Measurements from ENCODE around the gene MAP3K4. TPM values are rescaled to one million over a fixed set of nuclear protein-coding genes. Genes with fewer than 3 reads are reported as not detected.

MAP3K4 gene
- total RNA-seq, result 26.5 and 33.5 TPM in 2 replicates

DNA sequence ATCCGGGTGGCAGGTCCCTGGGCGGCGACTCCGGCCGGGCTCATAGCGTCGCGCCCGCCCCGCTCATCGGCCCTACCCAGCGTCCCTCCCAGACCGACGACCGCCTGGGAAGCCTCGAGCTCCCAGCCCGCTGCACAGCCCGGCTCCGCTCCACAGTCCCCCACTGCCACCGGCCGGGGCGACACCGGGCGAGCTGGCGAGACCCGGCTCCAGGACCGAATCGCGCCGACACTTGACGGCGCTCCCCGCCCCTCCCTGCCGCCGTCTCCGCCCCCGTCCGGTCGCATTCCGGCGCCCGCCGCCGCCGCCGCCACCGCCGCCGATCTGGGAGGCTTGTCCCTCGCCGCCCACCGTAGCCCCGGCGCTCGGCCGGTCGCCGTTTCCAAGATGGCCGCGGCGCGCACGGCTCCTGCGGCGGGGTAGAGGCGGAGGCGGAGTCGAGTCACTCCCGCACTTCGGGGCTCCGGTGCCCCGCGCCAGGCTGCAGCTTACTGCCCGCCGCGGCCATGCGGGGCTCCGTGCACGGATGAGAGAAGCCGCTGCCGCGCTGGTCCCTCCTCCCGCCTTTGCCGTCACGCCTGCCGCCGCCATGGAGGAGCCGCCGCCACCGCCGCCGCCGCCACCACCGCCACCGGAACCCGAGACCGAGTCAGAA, at the start of gene MAP3K4:
MAP3K4 (plus strand) TSS at position 364 of the 655 bp plus-strand sequence; CDS start at position 527, 163 bp downstream.
- DNase-seq, result peak; percentile 93

DNA sequence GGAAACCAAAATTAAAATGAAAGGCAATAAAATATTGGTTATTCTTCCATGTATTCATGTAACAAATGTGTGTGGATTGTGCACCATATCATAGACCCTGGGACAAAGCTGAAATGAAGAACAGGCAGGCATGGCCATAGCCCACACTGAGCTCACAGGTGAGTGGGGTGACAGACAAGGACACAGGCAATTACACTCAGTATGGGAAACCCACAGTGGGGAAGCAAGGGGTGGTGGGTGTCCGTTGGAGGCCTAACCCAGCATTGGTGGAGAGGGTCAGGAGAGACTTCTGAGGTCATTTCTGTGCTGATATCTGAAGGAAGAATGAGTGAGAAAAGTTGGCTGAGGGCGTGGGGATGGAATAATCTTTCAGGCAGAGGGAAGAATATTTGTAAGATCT, 47.6 kb upstream of the MAP3K4 start:
- no peak for DNase-seq

DNA sequence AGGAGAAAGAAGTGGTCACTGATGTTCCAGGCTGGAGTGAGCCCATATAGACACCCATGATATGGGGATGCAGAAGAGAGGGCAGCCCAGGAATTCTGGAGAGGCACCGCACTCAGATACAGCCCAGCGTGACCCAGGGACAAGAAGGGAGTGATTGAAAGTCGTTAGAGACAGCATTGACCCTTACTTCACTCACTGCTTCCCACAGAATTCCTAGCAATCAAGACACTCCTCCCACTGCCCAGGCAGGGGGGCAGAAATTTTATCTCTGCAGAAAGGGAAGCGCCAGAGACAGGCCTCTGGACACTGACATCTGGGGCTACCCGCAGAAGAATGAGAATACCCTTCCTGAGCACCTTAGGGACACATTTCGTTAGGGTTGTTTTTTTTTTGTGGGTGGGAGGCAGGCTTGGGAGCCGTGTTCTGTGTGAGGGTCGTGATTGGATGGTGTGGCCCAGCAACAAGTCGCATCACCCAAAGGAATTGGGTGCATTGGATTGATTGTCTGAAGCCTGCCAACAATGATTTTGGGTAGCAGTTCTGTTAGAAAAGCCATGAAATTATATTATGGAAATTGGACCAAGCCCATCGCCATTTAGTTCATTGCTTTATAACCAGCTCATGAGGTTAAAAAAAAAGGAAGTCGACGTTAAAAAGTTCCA, 45.9 kb upstream of the MAP3K4 start:
- no peak for DNase-seq

DNA sequence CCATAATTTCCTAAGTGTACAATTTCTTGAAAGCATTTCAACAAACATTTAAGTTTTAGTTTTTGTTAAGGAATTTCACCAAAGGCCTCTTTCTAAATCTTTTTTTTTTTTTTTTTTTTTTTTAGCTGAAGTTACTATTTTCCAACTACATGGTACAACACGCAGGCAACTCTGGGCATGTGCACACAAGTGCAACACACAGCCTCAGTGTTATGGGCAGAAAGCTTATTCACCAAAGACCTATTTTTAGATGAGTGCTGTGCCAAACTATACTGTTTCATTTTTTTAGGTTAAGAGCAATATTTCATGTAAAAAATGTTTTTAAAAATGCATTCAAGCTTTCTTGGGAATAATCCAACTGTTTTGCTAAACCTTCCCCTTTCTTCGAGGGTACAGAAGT, 42.0 kb upstream of the MAP3K4 start:
- no peak for DNase-seq

DNA sequence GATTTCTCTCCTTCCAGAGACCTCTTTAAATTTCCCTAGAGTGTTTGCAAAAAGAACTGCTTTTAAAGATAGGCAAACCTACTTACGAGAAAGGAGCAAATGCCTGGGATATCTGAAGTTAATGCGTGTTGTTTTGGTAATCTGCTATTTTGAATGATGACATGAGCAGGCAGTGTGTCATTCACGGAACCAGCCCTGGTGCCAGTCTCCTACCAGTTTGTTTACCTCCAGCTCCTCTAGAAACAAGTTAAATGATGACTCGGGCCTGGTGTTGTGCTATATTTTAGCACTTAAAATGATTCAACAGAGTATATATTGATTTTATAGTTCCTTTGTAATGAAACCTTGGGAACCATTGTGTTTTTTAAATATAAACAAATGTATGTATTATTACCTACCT, 41.1 kb upstream of the MAP3K4 start:
- peak; percentile 46 for DNase-seq

GRCh38 chr6:160951187-160952030, 40.2 kb upstream of the MAP3K4 start:
- no peak for DNase-seq

DNA sequence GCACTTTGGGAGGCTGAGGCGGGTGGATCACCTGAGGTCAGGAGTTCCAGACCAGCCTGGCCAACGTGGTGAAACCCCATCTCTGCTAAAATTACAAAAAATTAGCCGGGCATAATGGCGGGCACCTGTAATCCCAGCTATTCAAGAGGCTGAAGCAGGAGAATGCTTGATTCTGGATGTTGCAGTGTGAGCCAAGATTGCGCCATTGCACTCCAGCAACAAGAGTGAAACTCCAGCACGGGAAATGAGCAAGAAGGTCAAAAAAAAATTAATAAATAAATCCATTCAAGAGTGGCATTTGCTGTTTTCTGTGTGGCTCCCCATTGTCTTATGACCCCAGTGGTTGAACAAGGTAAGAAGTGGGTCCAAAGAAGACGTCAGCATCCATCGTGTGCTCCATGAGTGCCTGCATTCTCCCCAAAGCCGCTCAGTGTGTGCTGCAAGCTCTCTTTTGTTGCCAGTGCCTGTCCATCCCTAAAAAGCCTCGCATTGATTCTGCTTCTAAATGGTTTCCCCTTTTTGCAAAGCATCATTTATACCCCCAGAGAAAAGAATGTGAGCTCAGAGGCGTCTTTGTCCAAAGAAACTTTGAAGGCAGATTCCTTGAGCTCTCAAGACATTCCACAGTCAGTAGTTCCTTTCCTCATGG, 38.8 kb upstream of the MAP3K4 start:
- DNase-seq, result no peak

DNA sequence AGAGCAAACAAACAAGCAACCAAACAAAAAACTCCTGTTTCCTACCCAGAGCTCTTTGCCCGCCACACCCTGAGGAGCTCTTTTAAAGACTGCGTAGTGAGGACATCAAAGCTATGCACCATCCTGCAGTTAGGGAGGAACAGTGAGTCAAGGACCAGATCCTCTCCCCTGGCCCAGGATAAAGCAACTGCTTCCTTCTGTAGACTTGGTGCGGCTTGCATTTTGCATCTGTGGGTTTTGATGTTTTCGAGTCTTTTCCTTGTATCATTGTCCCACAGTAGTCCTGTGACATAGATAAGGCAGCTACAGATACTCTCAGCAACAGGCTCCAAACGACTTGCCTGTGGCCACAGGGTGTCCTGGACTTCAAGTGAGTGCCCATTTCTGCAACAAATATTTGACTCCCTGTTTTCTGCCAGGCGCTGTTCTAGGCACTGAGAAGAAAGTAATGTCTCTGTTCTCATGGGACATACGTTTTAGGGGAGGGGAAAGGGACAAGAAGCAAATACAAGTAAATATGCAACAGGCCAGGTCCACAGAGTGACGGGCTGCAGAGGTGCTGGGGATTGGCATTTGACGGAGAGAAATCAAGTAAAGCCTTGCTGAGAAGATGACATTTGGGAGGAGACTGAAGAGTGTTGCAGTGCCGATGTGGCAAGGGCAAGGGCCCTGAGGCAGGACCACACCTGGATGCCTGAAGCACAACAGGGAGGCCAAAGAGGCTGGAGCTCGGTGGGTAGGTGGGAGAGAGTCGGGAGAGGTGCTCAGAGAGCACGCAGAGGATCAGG, 35.9 kb upstream of the MAP3K4 start:
- no peak for DNase-seq

DNA sequence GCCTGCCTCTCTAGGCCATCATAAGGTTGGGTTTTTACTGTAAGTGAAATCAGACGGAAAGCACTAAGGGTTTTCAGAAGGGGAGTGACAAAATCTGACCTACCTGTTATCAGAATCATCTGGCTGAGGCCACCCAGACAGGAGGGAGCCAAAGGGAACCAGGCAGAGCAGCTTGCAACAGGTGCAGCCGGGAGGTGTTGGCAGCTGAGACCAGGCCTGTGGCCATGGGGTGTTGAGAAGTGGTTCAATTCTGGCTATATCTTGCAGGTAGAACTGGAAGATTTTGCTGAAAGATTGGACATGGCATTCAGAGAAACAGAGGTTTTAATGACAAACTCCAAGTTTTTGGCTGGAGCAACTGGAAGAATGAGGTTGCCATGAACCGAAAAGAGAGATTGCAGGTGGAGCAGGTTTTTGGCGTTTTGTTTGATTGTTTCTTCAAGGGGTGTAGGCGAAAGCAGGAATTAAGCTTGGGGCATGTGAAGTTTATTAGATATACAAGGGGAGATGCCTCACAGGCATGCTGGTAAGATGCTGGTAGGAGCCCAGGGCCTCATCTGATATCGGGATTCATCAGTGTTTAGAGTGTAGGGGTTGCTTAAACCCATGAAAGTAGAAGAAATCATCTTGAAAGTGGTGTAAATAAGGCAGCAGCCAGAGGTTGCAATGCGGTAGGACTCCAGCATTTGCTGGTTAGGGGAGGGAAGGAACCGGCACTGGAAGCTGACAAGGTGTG, 35.1 kb upstream of the MAP3K4 start:
- DNase-seq, result no peak

DNA sequence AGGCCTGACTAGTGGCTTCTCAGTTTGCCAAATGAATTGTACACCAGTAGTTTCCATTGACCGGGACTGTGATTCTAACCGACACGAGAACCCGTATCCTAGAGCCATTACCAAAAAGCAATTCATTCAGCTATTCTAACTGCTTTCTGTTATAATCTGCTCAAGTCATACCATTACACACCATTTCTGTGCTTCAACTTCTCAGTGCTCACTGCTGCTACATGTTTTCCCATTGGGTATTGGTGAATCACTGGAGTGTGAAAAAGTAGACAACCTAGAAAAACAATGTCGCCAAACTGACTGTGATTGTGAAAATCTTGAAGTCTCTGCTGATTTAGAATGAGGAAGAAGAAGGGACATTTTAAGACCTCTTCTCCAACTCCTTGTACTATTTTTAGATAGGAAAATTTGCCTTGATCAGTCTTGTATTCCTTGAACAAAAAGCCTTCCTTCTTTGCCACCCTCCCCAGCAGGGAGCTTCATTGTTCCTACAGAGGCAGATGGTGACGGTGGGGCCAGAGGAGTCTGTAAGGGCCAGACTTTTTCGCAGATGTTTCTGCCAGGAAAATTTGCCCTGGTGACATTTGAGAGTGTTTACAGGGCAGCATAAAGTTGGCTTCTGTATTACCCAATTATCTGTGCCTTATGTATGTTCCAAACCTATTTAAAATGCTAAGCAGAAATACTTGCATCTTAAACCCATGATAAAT, 31.7 kb upstream of the MAP3K4 start:
- DNase-seq, result no peak

- no peak for DNase-seq
These were observed 30.7 kb upstream of the MAP3K4 start for GRCh38 chr6:160960839-160961238.

GRCh38 chr6:160962835-160963623, 28.5 kb upstream of the MAP3K4 start:
- DNase-seq, result no peak

- DNase-seq, result no peak
These were observed 27.9 kb upstream of the MAP3K4 start for GRCh38 chr6:160963651-160964050.

DNA sequence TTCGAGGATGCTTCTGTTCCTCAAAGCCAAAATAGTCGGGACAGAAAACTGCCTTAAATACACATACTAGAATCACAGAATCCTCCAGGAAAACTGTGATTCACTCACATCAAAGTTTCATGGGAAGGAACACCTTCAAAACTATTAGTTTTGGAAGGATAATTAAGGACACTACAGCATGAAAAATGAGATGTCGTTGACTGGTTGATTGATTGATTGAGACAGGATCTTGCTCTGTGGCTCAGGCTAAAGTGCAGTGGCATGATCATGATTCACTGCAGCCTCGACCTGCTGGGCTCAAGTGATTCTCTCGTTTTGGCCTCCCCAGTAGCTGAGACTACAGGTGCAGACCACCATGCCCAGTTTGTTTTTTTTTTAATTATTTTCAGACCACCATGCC, 25.7 kb upstream of the MAP3K4 start:
- DNase-seq, result no peak

DNA sequence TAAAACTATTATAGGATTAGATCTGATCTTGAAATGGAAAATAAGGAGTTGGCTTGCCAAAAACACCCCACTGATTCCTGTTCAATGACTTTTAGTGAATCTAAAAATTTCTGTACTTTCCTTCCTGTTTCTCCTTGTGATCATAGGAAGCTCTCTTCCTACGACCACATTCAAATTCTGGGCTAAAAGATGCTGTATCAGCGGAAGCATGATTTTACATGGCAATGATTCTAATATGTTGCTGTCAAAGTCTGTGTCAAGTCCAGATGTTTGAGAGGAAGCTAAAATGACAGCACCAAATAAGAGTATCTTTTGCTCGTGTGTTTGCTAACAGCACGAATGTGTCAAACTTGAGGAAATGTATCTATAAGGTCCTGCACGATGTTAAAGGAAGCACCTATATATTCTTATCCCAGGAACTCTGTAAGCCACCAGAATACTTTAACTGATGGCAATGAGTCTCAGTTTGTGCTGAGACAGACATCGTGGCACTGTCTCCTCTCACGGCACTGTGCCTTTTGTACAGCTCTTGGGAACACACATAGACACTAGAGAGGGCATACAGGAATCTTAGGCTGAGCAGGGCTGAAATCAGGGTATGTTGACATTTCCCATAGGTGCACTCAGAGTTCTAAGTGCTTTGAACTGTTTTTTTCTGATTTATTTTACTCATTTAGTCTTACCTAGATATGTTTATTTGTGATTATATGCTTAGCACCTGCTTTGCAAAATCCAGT, 24.9 kb upstream of the MAP3K4 start:
- no peak for DNase-seq

GRCh38 chr6:160967351-160967750, 24.2 kb upstream of the MAP3K4 start:
- DNase-seq, result no peak

DNA sequence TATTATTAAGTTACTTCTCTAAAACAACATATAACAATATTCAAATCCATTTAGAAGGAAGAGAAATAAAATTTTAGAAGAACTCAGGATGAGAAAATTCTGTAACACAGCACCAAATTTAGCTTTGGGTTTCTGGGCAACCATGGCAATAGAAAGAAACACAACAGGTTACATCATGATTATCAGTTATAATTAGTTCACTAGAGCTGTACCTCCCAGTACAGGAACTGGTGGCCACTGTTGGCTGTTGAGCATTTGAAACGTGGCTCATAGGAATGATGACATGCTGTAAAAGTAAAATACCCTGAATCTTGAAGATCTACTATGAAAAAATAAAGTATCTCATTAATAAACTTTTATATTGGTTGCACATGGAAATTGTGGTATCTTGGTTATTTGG, 23.7 kb upstream of the MAP3K4 start:
- DNase-seq, result no peak

DNA sequence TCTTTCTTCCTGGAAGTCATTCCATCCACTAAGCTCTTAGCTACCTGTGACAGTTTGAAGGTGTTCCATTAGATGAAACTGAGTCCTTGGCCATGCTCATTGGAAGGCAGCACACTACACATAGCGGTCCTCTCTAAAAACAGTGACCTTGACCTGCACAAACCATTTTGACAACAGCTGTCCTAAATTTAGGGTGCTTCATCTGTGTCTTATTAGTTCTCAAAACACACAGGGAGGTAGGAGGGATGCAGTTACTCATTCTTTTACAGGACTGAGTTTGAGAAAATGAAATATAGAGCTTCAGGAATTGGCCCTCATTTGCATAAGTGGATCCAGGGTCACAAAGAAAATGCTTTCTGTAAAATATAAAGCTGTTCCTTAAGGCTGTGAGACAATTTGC, 20.4 kb upstream of the MAP3K4 start:
- DNase-seq, result no peak

DNA sequence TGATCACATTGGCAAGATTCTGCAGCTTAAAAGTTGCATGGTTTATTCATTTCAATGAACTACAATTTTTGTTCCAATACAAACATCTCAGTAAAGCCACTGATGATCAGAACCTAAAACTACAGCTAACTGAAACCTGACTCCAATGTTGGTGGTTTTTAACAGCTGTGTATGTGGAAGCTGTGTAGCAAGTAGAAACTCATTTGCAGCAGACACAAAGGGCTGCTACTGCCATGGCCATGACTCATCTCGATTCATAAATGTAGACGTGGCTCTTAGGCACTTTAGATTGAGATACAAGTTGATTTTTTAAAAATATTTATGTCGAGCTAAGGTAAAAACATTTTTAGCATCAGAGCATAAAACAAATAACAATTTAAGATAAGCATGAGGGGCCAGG, 19.5 kb upstream of the MAP3K4 start:
- DNase-seq, result no peak
